GM23338 (cell line): ENCODE data around the gene SLC22A16. TPM values are rescaled to one million over a fixed set of nuclear protein-coding genes. Genes with fewer than 3 reads are reported as not detected.

Source experiments
- ATAC-seq: fragments of 200-7000 bp; cut with Tn5 transposase; 3 replicates; pipeline ENCODE4 v1.9.1; 2020
- DNase-seq: peaks from one replicate; pipeline ENCODE4 v3.0.0-alpha.2; 2015; ENCODE audit warnings: low spot score
- H2AFZ ChIP-seq: fragments of 200-600 bp; sonication (generic); 2 replicates; pipeline ENCODE4 v1.8.0; 2016; ENCODE audit warnings: antibody characterized with exemption, mild to moderate bottlenecking, moderate library complexity
- H3F3A ChIP-seq: fragments of 200-600 bp; sonication (generic); replicated peaks from 2 replicates; pipeline ENCODE4 v1.8.0; 2017; ENCODE audit warnings: antibody characterized with exemption, mixed run types, low read depth
- H3K27ac ChIP-seq: fragments of 200-600 bp; sonication (generic); 2 replicates; pipeline ENCODE4 v1.6.1; 2016; ENCODE audit warnings: low read depth
- H3K27me3 ChIP-seq: fragments of 200-600 bp; sonication (generic); 2 replicates; pipeline ENCODE4 v1.8.0; 2016; ENCODE audit warnings: mild to moderate bottlenecking, mixed run types, moderate library complexity; ENCODE audit not compliant: insufficient read depth
- H3K36me3 ChIP-seq: fragments of 200-600 bp; sonication (generic); 2 replicates; pipeline ENCODE4 v1.8.0; 2016; ENCODE audit warnings: mild to moderate bottlenecking; ENCODE audit not compliant: insufficient read depth
- H3K4me1 ChIP-seq: fragments of 200-600 bp; sonication (generic); 2 replicates; pipeline ENCODE4 v1.8.0; 2016; ENCODE audit warnings: mild to moderate bottlenecking, moderate library complexity; ENCODE audit not compliant: insufficient read depth
- H3K4me2 ChIP-seq: fragments of 200-600 bp; sonication (generic); 2 replicates; pipeline ENCODE4 v1.7.1; 2017; ENCODE audit warnings: mixed run types
- H3K4me3 ChIP-seq: fragments of 200-600 bp; sonication (generic); 2 replicates; pipeline ENCODE4 v1.6.1; 2016; ENCODE audit warnings: mixed run types
- H3K79me2 ChIP-seq: fragments of 200-600 bp; sonication (generic); replicated peaks from 2 replicates; pipeline ENCODE4 v1.8.0; 2017; ENCODE audit warnings: mild to moderate bottlenecking; ENCODE audit not compliant: insufficient read depth
- H3K9me2 ChIP-seq: fragments of 200-600 bp; sonication (generic); 2 replicates; pipeline ENCODE4 v1.8.0; 2017; ENCODE audit not compliant: insufficient read depth
- H4K20me1 ChIP-seq: fragments of 200-600 bp; sonication (generic); replicated peaks from 2 replicates; pipeline ENCODE4 v1.8.0; 2017; ENCODE audit warnings: mild to moderate bottlenecking; ENCODE audit not compliant: insufficient read depth
- H3K27ac Mint-ChIP-seq: 2 replicates; pipeline ENCODE4 v1.8.0; 2020; ENCODE audit warnings: inconsistent platforms, mild to moderate bottlenecking, moderate library complexity, mixed read lengths
- H3K27me3 Mint-ChIP-seq: 3 replicates; pipeline ENCODE4 v1.8.0; 2022; ENCODE audit warnings: low read depth, mild to moderate bottlenecking, moderate library complexity, mixed read lengths, inconsistent platforms; ENCODE audit not compliant: insufficient read depth, poor library complexity
- H3K36me3 Mint-ChIP-seq: 3 replicates; pipeline ENCODE4 v1.8.0; 2021; ENCODE audit warnings: low read depth, mild to moderate bottlenecking, inconsistent platforms, moderate library complexity, mixed read lengths
- H3K4me1 Mint-ChIP-seq: 3 replicates; pipeline ENCODE4 v1.8.0; 2020; ENCODE audit warnings: mild to moderate bottlenecking, inconsistent platforms, mixed read lengths
- H3K4me3 Mint-ChIP-seq: 3 replicates; pipeline ENCODE4 v1.8.0; 2021; ENCODE audit warnings: moderate library complexity, mild to moderate bottlenecking, inconsistent platforms, mixed read lengths
- H3K9me3 Mint-ChIP-seq: 3 replicates; pipeline ENCODE4 v1.8.0; 2020; ENCODE audit warnings: moderate library complexity, mild to moderate bottlenecking, inconsistent platforms, mixed read lengths
- CREB1 ChIP-seq: fragments of 250-450 bp; sonication (Bioruptor Pico); IDR thresholded peaks from 2 replicates; pipeline ENCODE4 v1.5.0; 2020; ENCODE audit warnings: low read depth, mild to moderate bottlenecking, moderate library complexity
- CTCF ChIP-seq, 2 experiments: fragments of 200-600 bp in 1 of 2; sonication (generic) in 1 of 2; conservative IDR thresholded peaks; 2 replicates each; pipeline versions ENCODE4 v1.5.1 to v1.6.1; 2016 to 2017; ENCODE audit warnings: antibody characterized with exemption in 2 of 2, low read depth in 2 of 2, mild to moderate bottlenecking in 2 of 2, moderate library complexity in 1 of 2
- ETS1 ChIP-seq: IDR thresholded peaks from 2 replicates; pipeline ENCODE4 v1.6.1; 2016; ENCODE audit warnings: antibody characterized with exemption
- EZH2 ChIP-seq: fragments of 200-600 bp; sonication (generic); IDR thresholded peaks from one replicate; pipeline ENCODE4 v1.8.0; 2017; ENCODE audit warnings: antibody characterized with exemption, mild to moderate bottlenecking, low read depth; ENCODE audit not compliant: unreplicated experiment
- EZH2phosphoT487 ChIP-seq: fragments of 200-600 bp; sonication (generic); IDR thresholded peaks from one replicate; pipeline ENCODE4 v1.8.1; 2018; ENCODE audit warnings: antibody characterized with exemption; ENCODE audit not compliant: unreplicated experiment
- JUNB ChIP-seq: IDR thresholded peaks from one replicate; pipeline ENCODE4 v1.6.1; 2016; ENCODE audit warnings: antibody characterized with exemption; ENCODE audit not compliant: unreplicated experiment
- NANOG ChIP-seq: IDR thresholded peaks from 2 replicates; pipeline ENCODE4 v1.6.1; 2016; ENCODE audit warnings: antibody characterized with exemption, borderline replicate concordance
- POLR2AphosphoS5 ChIP-seq: IDR thresholded peaks from 2 replicates; pipeline ENCODE4 v1.6.1; 2016; ENCODE audit warnings: antibody characterized with exemption, low read depth
- REST ChIP-seq: IDR thresholded peaks from one replicate; pipeline ENCODE4 v1.6.1; 2018; ENCODE audit warnings: antibody characterized with exemption; ENCODE audit not compliant: unreplicated experiment
- STAT1 ChIP-seq: IDR thresholded peaks from one replicate; pipeline ENCODE4 v1.6.1; 2016; ENCODE audit warnings: antibody characterized with exemption; ENCODE audit not compliant: unreplicated experiment
- ZNF114 ChIP-seq: fragments of 250-450 bp; sonication (Bioruptor Pico); IDR thresholded peaks from 2 replicates; pipeline ENCODE4 v1.5.0; 2020; ENCODE audit warnings: mild to moderate bottlenecking, moderate library complexity
- ZNF331 ChIP-seq: fragments of 250-450 bp; sonication (Bioruptor Pico); IDR thresholded peaks from 2 replicates; pipeline ENCODE4 v1.5.0; 2020; ENCODE audit warnings: low read depth, mild to moderate bottlenecking, moderate library complexity
- ZNF462 ChIP-seq: fragments of 250-450 bp; sonication (Bioruptor Pico); IDR thresholded peaks from 2 replicates; pipeline ENCODE4 v1.5.0; 2020; ENCODE audit warnings: mild to moderate bottlenecking, moderate library complexity
- polyA plus RNA-seq: library from polyadenylated mRNA; unstranded; fragments of >200 nt; fragmentation: Nextera tagmentation; extraction: Ambion mirVana; gene quantifications from 2 replicates; pipeline ENCODE4 v1.2.1, GENCODE V29; 2016
- total RNA-seq: library from RNA; depleted of rRNA; stranded (reverse); fragments of >200 nt; shearing (Covaris generic); gene quantifications from 2 replicates; pipeline ENCODE4 v1.2.3, GENCODE V29; 2014

Gene SLC22A16
- total and polyA plus RNA-seq, 2 experiments from 2014 or later: 0.37 to 0.42 TPM

- no peaks in the 10 kb centered on the region for H3K9me2 ChIP-seq
- H3K4me3 Mint-ChIP-seq: no peak overlapping the region
- no peaks in the 10 kb centered on the region for H3K79me2 ChIP-seq
- peaks cover 7% of the 10 kb centered on the region for H3K27me3 Mint-ChIP-seq
- no peak overlapping the region for H2AFZ ChIP-seq
- H3K36me3 ChIP-seq: no peaks in the 10 kb centered on the region
- TF ChIP-seq JUNB (no peak), EZH2 (no peak), ZNF462 (CRISPR knock-in tag) (no peak), ZNF331 (CRISPR knock-in tag) (no peak), CREB1 (CRISPR knock-in tag) (no peak), CTCF (conservative IDR thresholded peaks at IDR 0.05; ENCODE audit: low read depth in 2 of 2) (no peak), NANOG (no peak), POLR2AphosphoS5 (no peak), ZNF114 (CRISPR knock-in tag) (no peak), EZH2phosphoT487 (no peak), STAT1 (no peak), ETS1 (no peak), REST (no peak)
- H3K27ac ChIP-seq: no peak overlapping the region
- H3K27ac Mint-ChIP-seq: no peak overlapping the region
- no peak overlapping the region for H3K4me3 ChIP-seq
- DNase-seq: no peak
- no peaks in the 10 kb centered on the region for H3K27me3 ChIP-seq
- H3K4me1 Mint-ChIP-seq: peaks cover 12% of the 10 kb centered on the region
- no peaks in the 10 kb centered on the region for H3K4me1 ChIP-seq
- no peaks in the 10 kb centered on the region for H3K9me3 Mint-ChIP-seq
- no peaks in the 10 kb centered on the region for H3K36me3 Mint-ChIP-seq
- no peak for ATAC-seq
- no peak overlapping the region for H3K4me2 ChIP-seq
- no peaks in the 10 kb centered on the region for H4K20me1 ChIP-seq
- no peaks in the 10 kb centered on the region for H3F3A ChIP-seq
Measured at GRCh38 chr6:110428153-110428552, 48.3 kb downstream of the SLC22A16 start.
